B cell (primary cell): ENCODE data around the gene ANKRD2.

Experiments used
- CTCF ChIP-seq: fragments of 200-600 bp; IDR thresholded peaks from one replicate; pipeline ENCODE4 v1.8.0; 2022; ENCODE audit warnings: antibody characterized with exemption, mild to moderate bottlenecking
- EZH2 ChIP-seq: IDR thresholded peaks from 2 replicates; pipeline ENCODE4 v1.6.1; 2012; ENCODE audit warnings: borderline replicate concordance, low read depth, mild to moderate bottlenecking, moderate library complexity, low read length; ENCODE audit not compliant: insufficient read depth, poor library complexity, severe bottlenecking

- no peak for TF ChIP-seq CTCF
- no peak for TF ChIP-seq EZH2
These were observed 18.3 kb downstream of the ANKRD2 start for GRCh38 chr10:97590748-97591495.
